Stomach (tissue), 4 donors: ENCODE measurements around the gene DMAC2L.

Source experiments
- POLR2A ChIP-seq, 4 donors: fragments of 450-650 bp; IDR thresholded peaks; one replicate each; pipeline ENCODE4 v1.6.1; 2016; ENCODE audit warnings: antibody characterized with exemption in 4 of 4, control low read depth in 2 of 4, mild to moderate bottlenecking in 1 of 4, moderate library complexity in 1 of 4
- TF ChIP-seq, protein P1 (sequence below), 7 experiments: fragments of 450-650 bp in 4 of 7; fragments of 200-600 bp in 3 of 7; sonication (generic) in 3 of 7; IDR thresholded peaks; one replicate each; pipeline ENCODE4 v1.5.1; 2016 to 2019; ENCODE audit warnings: antibody characterized with exemption in 7 of 7, control low read depth in 2 of 7, mild to moderate bottlenecking in 1 of 7

DNA sequence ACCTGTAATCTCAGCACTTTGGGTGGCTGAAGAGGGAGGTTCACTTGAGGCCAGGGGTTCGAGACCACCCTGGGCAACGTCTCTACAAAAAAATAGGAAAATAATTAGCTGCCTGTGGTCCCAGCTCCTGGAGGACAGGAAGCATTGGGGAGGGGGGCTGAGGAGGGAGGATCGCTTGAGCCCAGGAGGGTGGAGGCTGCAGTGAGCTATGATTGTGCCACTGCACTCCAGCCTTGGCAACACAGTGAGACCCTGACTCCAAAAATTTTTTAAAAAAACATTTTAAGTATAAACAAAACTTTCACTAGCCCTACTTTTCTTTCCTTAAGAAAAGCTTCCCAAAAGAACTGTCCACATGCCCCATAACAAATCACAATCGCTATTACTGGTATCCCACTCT, 1.7 kb upstream of the DMAC2L start:
- no peak for TF ChIP-seq POLR2A (IDR thresholded peaks at IDR 0.05)
- TF ChIP-seq, protein P1, sequence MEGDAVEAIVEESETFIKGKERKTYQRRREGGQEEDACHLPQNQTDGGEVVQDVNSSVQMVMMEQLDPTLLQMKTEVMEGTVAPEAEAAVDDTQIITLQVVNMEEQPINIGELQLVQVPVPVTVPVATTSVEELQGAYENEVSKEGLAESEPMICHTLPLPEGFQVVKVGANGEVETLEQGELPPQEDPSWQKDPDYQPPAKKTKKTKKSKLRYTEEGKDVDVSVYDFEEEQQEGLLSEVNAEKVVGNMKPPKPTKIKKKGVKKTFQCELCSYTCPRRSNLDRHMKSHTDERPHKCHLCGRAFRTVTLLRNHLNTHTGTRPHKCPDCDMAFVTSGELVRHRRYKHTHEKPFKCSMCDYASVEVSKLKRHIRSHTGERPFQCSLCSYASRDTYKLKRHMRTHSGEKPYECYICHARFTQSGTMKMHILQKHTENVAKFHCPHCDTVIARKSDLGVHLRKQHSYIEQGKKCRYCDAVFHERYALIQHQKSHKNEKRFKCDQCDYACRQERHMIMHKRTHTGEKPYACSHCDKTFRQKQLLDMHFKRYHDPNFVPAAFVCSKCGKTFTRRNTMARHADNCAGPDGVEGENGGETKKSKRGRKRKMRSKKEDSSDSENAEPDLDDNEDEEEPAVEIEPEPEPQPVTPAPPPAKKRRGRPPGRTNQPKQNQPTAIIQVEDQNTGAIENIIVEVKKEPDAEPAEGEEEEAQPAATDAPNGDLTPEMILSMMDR (IDR thresholded peaks at IDR 0.05), result no peak
